ENCODE results near the gene PMVK. TPM values are rescaled to one million over a fixed set of nuclear protein-coding genes. Genes with fewer than 3 reads are reported as not detected.

Gene PMVK
- total and polyA plus RNA-seq, 2 of the 8 experiments (the other 6 are each of a cell fraction or from before 2014, with no cell fraction given): 23.8 to 26.5 TPM

- TF ChIP-seq BCL11A (IDR thresholded peaks at IDR 0.05; ENCODE audit: low read depth in 2 of 2, low read length in 2 of 2): no peak
- no peak for TF ChIP-seq YY1 (IDR thresholded peaks at IDR 0.05; ENCODE audit: low read depth, low read length)
- TF ChIP-seq, protein P1, sequence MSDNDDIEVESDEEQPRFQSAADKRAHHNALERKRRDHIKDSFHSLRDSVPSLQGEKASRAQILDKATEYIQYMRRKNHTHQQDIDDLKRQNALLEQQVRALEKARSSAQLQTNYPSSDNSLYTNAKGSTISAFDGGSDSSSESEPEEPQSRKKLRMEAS (IDR thresholded peaks at IDR 0.05): no peak
- no peak for TF ChIP-seq GABPA (IDR thresholded peaks at IDR 0.05; ENCODE audit: borderline replicate concordance, insufficient read depth, low read length)
- TF ChIP-seq CEBPB (IDR thresholded peaks at IDR 0.05; ENCODE audit: low read depth, low read length): no peak
- TF ChIP-seq, protein P2, sequence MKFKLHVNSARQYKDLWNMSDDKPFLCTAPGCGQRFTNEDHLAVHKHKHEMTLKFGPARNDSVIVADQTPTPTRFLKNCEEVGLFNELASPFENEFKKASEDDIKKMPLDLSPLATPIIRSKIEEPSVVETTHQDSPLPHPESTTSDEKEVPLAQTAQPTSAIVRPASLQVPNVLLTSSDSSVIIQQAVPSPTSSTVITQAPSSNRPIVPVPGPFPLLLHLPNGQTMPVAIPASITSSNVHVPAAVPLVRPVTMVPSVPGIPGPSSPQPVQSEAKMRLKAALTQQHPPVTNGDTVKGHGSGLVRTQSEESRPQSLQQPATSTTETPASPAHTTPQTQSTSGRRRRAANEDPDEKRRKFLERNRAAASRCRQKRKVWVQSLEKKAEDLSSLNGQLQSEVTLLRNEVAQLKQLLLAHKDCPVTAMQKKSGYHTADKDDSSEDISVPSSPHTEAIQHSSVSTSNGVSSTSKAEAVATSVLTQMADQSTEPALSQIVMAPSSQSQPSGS (IDR thresholded peaks at IDR 0.05; ENCODE audit: low read length): no peak
- TF ChIP-seq ATF3 (IDR thresholded peaks at IDR 0.05; ENCODE audit: insufficient read depth, low read depth, low read length): no peak
- no peak; a peak in 1 of 3 replicates for TF ChIP-seq POLR2A (IDR thresholded peaks at IDR 0.05; ENCODE audit: control extremely low read depth in 1 of 2, low read depth in 2 of 2, low read length in 2 of 2)
- TF ChIP-seq POLR2AphosphoS5 (IDR thresholded peaks at IDR 0.05; ENCODE audit: low read depth, low read length): no peak; the same call in 1 of the 2 replicates
- TF ChIP-seq GTF2F1 (IDR thresholded peaks at IDR 0.05; ENCODE audit: borderline replicate concordance, low read depth, low read length): no peak
- no peak for TF ChIP-seq SP2 (IDR thresholded peaks at IDR 0.05; ENCODE audit: low read length)
- no peak for TF ChIP-seq KDM1A (IDR thresholded peaks at IDR 0.05; ENCODE audit: borderline replicate concordance, low read length)
- no peak for TF ChIP-seq HDAC2 (IDR thresholded peaks at IDR 0.05; ENCODE audit: borderline replicate concordance in 1 of 2, low read depth in 2 of 2, low read length in 2 of 2)
- TF ChIP-seq TBP (IDR thresholded peaks at IDR 0.05; ENCODE audit: low read depth, low read length): peak; percentile 78
- no peak for TF ChIP-seq CTBP2 (IDR thresholded peaks at IDR 0.05; ENCODE audit: borderline replicate concordance, insufficient read depth, insufficient read length, low read length)
- TF ChIP-seq RFX5 (IDR thresholded peaks at IDR 0.05; ENCODE audit: borderline replicate concordance, low read depth, low read length): no peak
- no peak for TF ChIP-seq NRF1 (IDR thresholded peaks at IDR 0.05; ENCODE audit: low read depth, low read length)
- TF ChIP-seq SRF (IDR thresholded peaks at IDR 0.05; ENCODE audit: low read depth, low read length): no peak
- 0 out of 4 replicates have a peak, but pooled peaks of 1 of the 3 experiments have one; percentile 1 for TF ChIP-seq CTCF (IDR thresholded peaks at IDR 0.05; ENCODE audit: control extremely low read depth in 1 of 3, insufficient read depth in 1 of 3, low read depth in 1 of 3, low read length in 3 of 3)
Measured at GRCh38 chr1:154973344-154974101, 37.0 kb upstream of the PMVK start (continued).

All from H1 (cell line).